ENCODE data around the gene GRM6.

- TF ChIP-seq POLR2A (IDR thresholded peaks at IDR 0.05) (no peak), CTCF (IDR thresholded peaks at IDR 0.05) (no peak), POLR2AphosphoS5 (IDR thresholded peaks at IDR 0.05; ENCODE audit: insufficient read depth in 1 of 2, low read depth in 1 of 2) (no peak)
Measured at GRCh38 chr5:178941361-178941760, 53.8 kb downstream of the GRM6 start.
